CD8-positive, alpha-beta memory T cell (primary cell): ENCODE measurements around the gene CTDNEP1. TPM values are rescaled to one million over a fixed set of nuclear protein-coding genes. Genes with fewer than 3 reads are reported as not detected.
A peak's percentile ranks its signal among the peaks of the same experiment; 100 is the strongest.
"Not testable (repeated sequence)": the region's sequence is repeated elsewhere in the genome, so short reads cannot be mapped to it uniquely, and the experiment has no call there.

Experiments
- CTCF ChIA-PET: fragments of 350-600 bp; sonication (Branson Sonifier 250); formaldehyde crosslinking; loops from one replicate; lab custom pipeline; 2021; ENCODE audit warnings: antibody characterized with exemption; lab: Charles Lee
- POLR2A ChIA-PET: fragments of 350-600 bp; sonication (Branson Sonifier 250); formaldehyde crosslinking; loops from one replicate; lab custom pipeline; 2021; ENCODE audit warnings: antibody characterized with exemption; lab: Charles Lee
- DNase-seq, 5 donors: peaks; one replicate each; pipeline versions ENCODE4 v3.0.0 to v3.0.0-alpha.2; 2020 to 2022; ENCODE audit warnings: mixed read lengths in 1 of 5
- H3K27ac ChIP-seq: one replicate; pipeline ENCODE4 v1.7.0; 2013; ENCODE audit warnings: low read depth, mild to moderate bottlenecking, low read length, moderate library complexity
- H3K27me3 ChIP-seq: 2 replicates; pipeline ENCODE4 v1.7.0; 2013; ENCODE audit warnings: low read length, mild to moderate bottlenecking; ENCODE audit not compliant: insufficient read depth, poor library complexity, severe bottlenecking
- H3K36me3 ChIP-seq: 2 replicates; pipeline ENCODE4 v1.7.0; 2013; ENCODE audit warnings: mild to moderate bottlenecking, low read length, moderate library complexity; ENCODE audit not compliant: insufficient read depth
- H3K4me1 ChIP-seq: 2 replicates; pipeline ENCODE4 v1.7.0; 2013; ENCODE audit warnings: mild to moderate bottlenecking, low read length, moderate library complexity; ENCODE audit not compliant: insufficient read depth
- H3K4me3 ChIP-seq: 2 replicates; pipeline ENCODE4 v1.7.0; 2013; ENCODE audit warnings: mild to moderate bottlenecking, low read length
- H3K9me3 ChIP-seq: 2 replicates; pipeline ENCODE4 v1.7.0; 2013; ENCODE audit warnings: mild to moderate bottlenecking, low read length
- H3K27ac Mint-ChIP-seq, 8 donors: one replicate each; pipeline ENCODE4 v1.8.0; 2020 to 2021; ENCODE audit warnings: mixed read lengths in 8 of 8, mild to moderate bottlenecking in 6 of 8, inconsistent platforms in 3 of 8, moderate library complexity in 3 of 8
- H3K27me3 Mint-ChIP-seq, 2 donors: one replicate each; pipeline ENCODE4 v1.8.0; 2020 to 2021; ENCODE audit warnings: mixed read lengths in 2 of 2, mild to moderate bottlenecking in 1 of 2, moderate library complexity in 1 of 2
- H3K36me3 Mint-ChIP-seq, 3 donors: one replicate each; pipeline ENCODE4 v1.8.0; 2020 to 2021; ENCODE audit warnings: mixed read lengths in 3 of 3, inconsistent platforms in 1 of 3, mild to moderate bottlenecking in 1 of 3
- H3K4me1 Mint-ChIP-seq, 3 donors: one replicate each; pipeline ENCODE4 v1.8.0; 2020 to 2021; ENCODE audit warnings: mixed read lengths in 3 of 3, inconsistent platforms in 1 of 3, mild to moderate bottlenecking in 1 of 3
- H3K4me3 Mint-ChIP-seq, 7 donors: one replicate each; pipeline ENCODE4 v1.8.0; 2020 to 2021; ENCODE audit warnings: mixed read lengths in 7 of 7, mild to moderate bottlenecking in 6 of 7, moderate library complexity in 4 of 7, inconsistent platforms in 2 of 7
- H3K9me3 Mint-ChIP-seq, 5 donors: one replicate each; pipeline ENCODE4 v1.8.0; 2020 to 2022; ENCODE audit warnings: mixed read lengths in 5 of 5, mild to moderate bottlenecking in 3 of 5, moderate library complexity in 2 of 5, inconsistent platforms in 1 of 5
- polyA plus RNA-seq: library from polyadenylated mRNA; unstranded; fragments of 300-500 nt; fragmentation: Illumina TruSeq; gene quantifications from one replicate; pipeline ENCODE4 v1.2.3, GENCODE V29; 2021
- total RNA-seq, 2 experiments: library from RNA; stranded (reverse); gene quantifications; one replicate each; pipeline ENCODE4 v1.2.3, GENCODE V29; 2021

The CTDNEP1 gene
- total and polyA plus RNA-seq, 3 experiments from 2014 or later, result 57.1 to 240 (median 224) TPM

DNA sequence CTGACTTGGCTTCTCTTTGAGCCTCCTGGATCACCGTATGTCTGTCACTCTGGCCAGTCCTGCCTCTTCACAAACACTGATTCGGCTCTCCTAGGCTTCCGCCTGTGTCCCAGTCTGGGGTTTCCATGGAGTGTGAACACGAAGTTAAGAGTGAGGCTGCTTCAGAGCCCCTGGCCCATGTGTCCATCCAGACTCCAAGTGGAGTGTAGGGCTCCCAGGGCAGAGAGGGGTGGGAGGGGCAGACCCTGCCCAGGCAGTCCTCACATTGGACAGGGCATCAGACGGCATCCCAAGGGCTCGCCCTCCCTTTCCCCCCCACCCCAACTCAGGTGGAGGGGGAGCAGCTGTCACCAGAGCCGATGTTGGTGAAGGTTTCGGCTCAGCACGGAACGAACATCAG, 7.7 kb downstream of the CTDNEP1 start:
- not testable (repeated sequence) for H3K27ac ChIP-seq, H3K9me3 ChIP-seq, H3K9me3 Mint-ChIP-seq, DNase-seq, H3K27me3 ChIP-seq, H3K4me3 ChIP-seq
- Histone ChIP-seq H3K4me1 (peaks cover 31% of the 10 kb centered on the region), H3K36me3 (peaks cover 37% of the 10 kb centered on the region)
- peaks cover 42 to 48% (median 45%) of the 10 kb centered on the region in 3 donors for H3K4me1 Mint-ChIP-seq
- H3K36me3 Mint-ChIP-seq, result peaks cover 0 to 67% (median 23%) of the 10 kb centered on the region in 3 donors
- ChIA-PET POLR2A (interaction anchor here (0.6 kb wide), 1 partner anchor 193 kb away, joined by 5 read pairs; no protein-coding TSS in a partner anchor), CTCF (interaction anchor here (2.8 kb wide), 1 partner anchor 52 kb away, joined by 8 read pairs; no protein-coding TSS in a partner anchor)
- H3K4me3 Mint-ChIP-seq, result peak overlapping the region; percentile 32 to 98 (median 80)
- H3K27ac Mint-ChIP-seq, result peak overlapping the region in 3 of 8 donors; percentile 63 to 99 (median 96)
- peaks cover 0 to 11% of the 10 kb centered on the region in 2 donors for H3K27me3 Mint-ChIP-seq

DNA sequence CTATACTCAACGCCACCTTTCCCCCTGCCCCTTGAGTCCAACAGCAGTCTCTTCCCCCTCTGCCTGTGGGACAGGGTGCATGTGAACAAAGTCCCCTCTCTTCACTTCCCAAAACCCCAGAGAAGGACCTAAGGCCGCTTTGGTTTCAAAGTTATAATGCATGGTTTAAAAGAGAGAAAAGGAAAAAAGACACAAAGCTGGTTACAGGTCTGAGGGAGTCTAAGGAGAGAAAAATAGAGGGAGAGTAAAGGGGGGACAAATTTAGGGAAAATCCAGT, 8.1 kb downstream of the CTDNEP1 start:
- peaks cover 0 to 11% of the 10 kb centered on the region in 2 donors for H3K27me3 Mint-ChIP-seq
- ChIA-PET POLR2A (interaction anchor here (0.6 to 2.7 kb wide), 6 partner anchors 8 to 197 kb away, joined by 4 to 13 read pairs (median 6); partner anchors contain the start of genes ACAP1, CTDNEP1, DVL2 and ELP5), CTCF (interaction anchor here (1.2 to 2.8 kb wide), 2 partner anchors 24 to 53 kb away, joined by 6 to 8 read pairs; partner anchors contain the start of genes ACADVL and DLG4)
- H3K36me3 Mint-ChIP-seq, result peaks cover 0 to 69% (median 23%) of the 10 kb centered on the region in 3 donors
- no peaks in the 10 kb centered on the region for H3K27me3 ChIP-seq
- peak overlapping the region; percentile 78 for H3K4me3 ChIP-seq
- no peaks in the 10 kb centered on the region for H3K9me3 ChIP-seq
- peak overlapping the region; percentile 76 to 98 (median 94) for H3K4me3 Mint-ChIP-seq
- peak overlapping the region; percentile 77 to 99 (median 96) for H3K27ac Mint-ChIP-seq
- peak overlapping the region; percentile 69 for H3K27ac ChIP-seq
- peaks cover 37 to 44% (median 40%) of the 10 kb centered on the region in 3 donors for H3K4me1 Mint-ChIP-seq
- peaks cover 37% of the 10 kb centered on the region for H3K36me3 ChIP-seq
- DNase-seq, result no peak
- H3K4me1 ChIP-seq, result peaks cover 29% of the 10 kb centered on the region
- peaks cover 0 to 3% (median 0%) of the 10 kb centered on the region in 5 donors for H3K9me3 Mint-ChIP-seq

DNA sequence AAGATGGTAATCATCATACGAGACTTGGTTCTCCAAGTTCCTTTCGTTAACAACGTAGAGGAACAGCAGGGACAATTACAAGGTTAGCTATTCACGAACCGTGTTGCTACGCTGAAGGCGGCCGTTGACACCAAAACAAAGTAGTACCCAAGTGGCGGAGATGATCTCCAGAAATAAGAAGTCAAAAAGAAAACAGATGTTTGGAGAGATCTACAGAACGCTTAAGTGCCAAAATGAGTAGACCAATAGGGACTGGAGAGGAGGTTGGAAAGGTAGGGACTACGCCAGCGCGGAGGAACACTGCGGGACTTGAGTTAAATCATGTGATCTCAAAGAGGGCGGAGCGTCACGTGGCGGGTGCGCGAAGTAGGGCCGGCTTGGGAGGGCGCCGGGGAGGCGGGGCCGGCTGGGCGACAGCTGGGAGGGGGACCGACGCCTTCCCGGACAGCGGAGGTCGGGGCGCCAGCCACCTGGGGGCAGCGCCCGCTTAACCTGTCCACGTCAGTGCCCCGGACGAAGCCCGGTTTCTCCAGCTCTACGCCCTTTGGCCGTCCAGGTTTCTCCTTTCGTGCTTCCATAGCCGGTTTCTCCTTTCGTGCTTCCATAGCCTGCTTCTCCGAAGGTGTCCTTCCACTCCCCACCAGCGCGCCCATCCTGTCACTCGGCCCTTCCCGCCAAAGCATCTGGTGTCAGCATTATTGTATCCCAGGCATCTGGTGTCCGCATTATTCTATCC, 8.6 kb downstream of the CTDNEP1 start:
- H3K27ac ChIP-seq, result peak overlapping the region; percentile 69
- Mint-ChIP-seq H3K4me3 (peak overlapping the region; percentile 93 to 98 (median 96)), H3K27ac (peak overlapping the region; percentile 96 to 100 (median 99)), H3K27me3 (peaks cover 0 to 11% of the 10 kb centered on the region in 2 donors), H3K36me3 (peaks cover 0 to 70% (median 23%) of the 10 kb centered on the region in 3 donors), H3K9me3 (peaks cover 0 to 3% (median 0%) of the 10 kb centered on the region in 5 donors), H3K4me1 (peaks cover 37 to 43% (median 39%) of the 10 kb centered on the region in 3 donors)
- peak overlapping the region; percentile 78 for H3K4me3 ChIP-seq
- peak; percentile 91 to 96 (median 94) for DNase-seq
- CTCF ChIA-PET, result interaction anchor here (0.6 to 2.8 kb wide), 10 partner anchors 8 to 609 kb away, joined by 3 to 8 read pairs (median 3); partner anchors contain the start of genes ACADVL, CLDN7, CTDNEP1 and DLG4
- H3K36me3 ChIP-seq, result peaks cover 37% of the 10 kb centered on the region
- POLR2A ChIA-PET, result interaction anchor here (0.5 to 2.7 kb wide), 11 partner anchors 8 to 230 kb away, joined by 3 to 13 read pairs (median 6); partner anchors contain the start of genes ACADVL, ACAP1, CTDNEP1 and DLG4
- no peaks in the 10 kb centered on the region for H3K9me3 ChIP-seq
- H3K27me3 ChIP-seq, result no peaks in the 10 kb centered on the region
- H3K4me1 ChIP-seq, result peaks cover 29% of the 10 kb centered on the region

DNA sequence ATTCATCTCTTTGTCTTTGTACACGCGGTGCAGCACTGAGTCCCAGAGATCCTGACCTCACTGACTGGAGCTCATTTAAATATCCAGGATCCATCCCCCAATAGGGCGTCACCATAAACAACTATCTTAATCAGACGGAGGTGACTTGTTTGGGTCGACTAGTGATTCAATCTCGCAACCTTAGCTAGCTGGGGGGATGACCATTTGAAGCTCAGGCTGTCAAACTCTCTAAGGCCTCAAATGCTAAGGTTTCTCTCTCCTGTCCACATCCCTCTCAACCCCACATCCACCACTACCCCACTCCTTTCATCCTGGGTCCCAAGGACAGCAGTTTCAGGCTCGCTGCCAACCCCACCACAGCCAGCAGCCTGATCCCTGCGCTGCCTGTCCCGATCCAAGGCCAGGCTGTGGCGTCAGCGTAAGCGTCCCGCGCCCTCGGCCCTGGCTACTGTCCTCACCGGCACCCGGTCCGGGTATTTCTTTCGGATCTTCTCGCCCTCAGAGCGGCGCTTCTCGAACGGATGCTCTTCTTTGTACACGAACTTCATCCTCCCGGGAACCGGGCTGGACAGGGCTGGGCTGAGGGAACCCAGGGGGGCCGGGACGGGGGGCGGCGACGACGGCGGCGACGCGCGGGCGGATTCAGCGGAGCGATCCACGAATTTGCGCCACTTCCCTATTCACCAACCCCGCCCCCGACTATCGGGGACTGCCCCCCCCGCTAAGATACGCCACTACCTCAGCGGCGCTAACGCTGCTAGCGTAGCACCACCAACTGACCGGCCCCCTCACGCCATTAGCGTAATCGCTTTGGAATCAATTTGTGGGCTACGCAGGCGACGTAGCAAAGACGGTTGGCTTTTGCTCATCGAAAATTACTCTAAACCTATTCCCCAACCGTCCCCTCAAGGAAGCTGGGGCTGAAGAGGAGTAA, 9.5 kb downstream of the CTDNEP1 start, which contains the start of gene GABARAP:
GABARAP (minus strand) TSS at position 667 of the 934 bp plus-strand sequence; CDS start at position 548, 119 bp downstream.
- POLR2A ChIA-PET, result interaction anchor here (1.0 to 4.3 kb wide), 10 partner anchors 8 to 206 kb away, joined by 4 to 16 read pairs (median 8); partner anchors contain the start of genes ACADVL, ACAP1, CTDNEP1 and DLG4
- peaks cover 0 to 71% (median 22%) of the 10 kb centered on the region in 3 donors for H3K36me3 Mint-ChIP-seq
- DNase-seq, result peak; percentile 88 to 94 (median 90)

DNA sequence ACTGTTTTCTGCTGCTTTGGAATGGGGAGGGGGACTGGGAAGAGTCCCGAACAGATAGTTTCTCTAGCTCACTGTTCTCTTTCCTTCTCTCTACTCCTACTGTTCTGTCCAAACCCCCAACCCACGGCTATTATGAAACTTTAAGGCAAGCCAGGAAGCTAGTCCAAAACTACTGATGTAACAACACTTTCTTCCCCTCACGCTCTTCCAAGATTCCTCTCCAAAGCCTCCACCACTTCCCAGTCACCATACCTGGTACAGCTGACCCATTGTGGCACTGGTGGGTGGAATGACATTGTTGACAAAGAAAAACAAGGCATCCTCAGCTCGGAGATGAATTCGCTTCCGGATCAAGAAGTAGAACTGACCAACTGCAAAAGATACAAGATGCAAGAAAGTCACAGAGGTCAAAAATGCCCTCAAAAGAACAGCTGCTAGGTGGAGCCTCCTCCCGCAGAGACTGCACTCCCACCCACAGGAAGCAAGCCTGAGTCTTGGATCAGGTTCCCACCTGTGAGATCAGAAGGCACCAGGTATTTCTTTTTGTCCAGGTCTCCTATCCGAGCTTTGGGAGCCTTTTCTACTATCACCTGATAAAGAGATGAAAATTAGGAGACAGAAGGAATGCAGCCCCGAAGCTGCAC, 10.3 kb downstream of the CTDNEP1 start:
- no peak for DNase-seq

More for the DNA sequence above, 9.5 kb downstream of the CTDNEP1 start, which contains the start of gene GABARAP:
- peak within 1 kb of the TSS; percentile 78 for H3K4me3 ChIP-seq
- Mint-ChIP-seq H3K27ac (peak within 1 kb of the TSS; percentile 96 to 100 (median 99)), H3K4me3 (peak within 1 kb of the TSS; percentile 93 to 98 (median 96)), H3K27me3 (peaks cover 0 to 11% of the 10 kb centered on the region in 2 donors), H3K4me1 (peaks cover 41 to 48% (median 43%) of the 10 kb centered on the region in 3 donors), H3K9me3 (peaks cover 0 to 3% (median 0%) of the 10 kb centered on the region in 5 donors)
- H3K36me3 ChIP-seq, result peaks cover 35% of the 10 kb centered on the region
- H3K27me3 ChIP-seq, result no peaks in the 10 kb centered on the region
- no peaks in the 10 kb centered on the region for H3K9me3 ChIP-seq
- H3K4me1 ChIP-seq, result peaks cover 35% of the 10 kb centered on the region
- peak within 1 kb of the TSS; percentile 69 for H3K27ac ChIP-seq
- CTCF ChIA-PET, result interaction anchor here (0.6 to 2.8 kb wide), 12 partner anchors 9 to 610 kb away, joined by 3 to 13 read pairs (median 3); partner anchors contain the start of genes ACADVL, CLDN7, CTDNEP1 and DLG4

DNA sequence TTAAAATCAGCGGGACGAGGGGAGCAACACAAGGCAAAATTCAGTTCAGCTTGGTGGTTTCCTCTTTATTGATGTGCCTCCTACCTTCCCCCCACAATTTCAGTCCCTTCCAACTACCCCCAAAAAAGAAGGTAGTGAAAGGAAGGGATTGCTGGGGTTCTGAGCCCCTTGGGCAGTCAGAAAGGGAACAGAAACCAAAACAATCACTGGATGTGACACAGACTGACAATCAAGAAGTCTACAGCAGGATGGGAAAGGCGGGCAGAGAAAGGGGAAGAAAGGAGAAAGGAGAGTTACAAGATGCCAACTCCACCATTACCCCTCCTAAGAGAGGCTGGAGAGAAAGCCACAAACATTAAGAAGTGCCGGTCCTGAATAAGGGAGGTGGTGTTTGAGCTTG, 11.2 kb downstream of the CTDNEP1 start:
- Mint-ChIP-seq H3K27ac (peak overlapping the region in 7 of 8 donors; percentile 88 to 100 (median 99)), H3K4me1 (peaks cover 42 to 57% (median 47%) of the 10 kb centered on the region in 3 donors), H3K9me3 (peaks cover 0 to 3% (median 0%) of the 10 kb centered on the region in 5 donors), H3K4me3 (peak overlapping the region; percentile 93 to 99 (median 96)), H3K36me3 (peaks cover 0 to 73% (median 23%) of the 10 kb centered on the region in 3 donors), H3K27me3 (peaks cover 0 to 11% of the 10 kb centered on the region in 2 donors)
- Histone ChIP-seq H3K4me3 (no peak overlapping the region), H3K9me3 (no peaks in the 10 kb centered on the region), H3K27ac (no peak overlapping the region), H3K36me3 (peaks cover 26% of the 10 kb centered on the region), H3K27me3 (no peaks in the 10 kb centered on the region), H3K4me1 (peaks cover 35% of the 10 kb centered on the region)
- POLR2A ChIA-PET, result interaction anchor here (0.7 to 4.3 kb wide), 4 partner anchors 11 to 343 kb away, joined by 3 to 31 read pairs (median 10); partner anchors contain the start of genes ACADVL, CTDNEP1, DLG4 and ELP5
- CTCF ChIA-PET, result interaction anchor here (1.2 to 2.6 kb wide), 2 partner anchors 9 to 20 kb away, joined by 5 to 13 read pairs; partner anchors contain the start of genes ACADVL and DLG4
- no peak for DNase-seq

More for the DNA sequence above, 10.3 kb downstream of the CTDNEP1 start:
- POLR2A ChIA-PET, result interaction anchor here (1.5 to 4.3 kb wide), 4 partner anchors 10 to 95 kb away, joined by 4 to 16 read pairs (median 10); partner anchors contain the start of genes ACAP1, CTDNEP1, ELP5 and NEURL4
- peaks cover 26% of the 10 kb centered on the region for H3K36me3 ChIP-seq
- peak overlapping the region; percentile 93 to 98 (median 96) for H3K4me3 Mint-ChIP-seq
- peaks cover 35% of the 10 kb centered on the region for H3K4me1 ChIP-seq
- peaks cover 0 to 3% (median 0%) of the 10 kb centered on the region in 5 donors for H3K9me3 Mint-ChIP-seq
- peaks cover 0 to 71% (median 20%) of the 10 kb centered on the region in 3 donors for H3K36me3 Mint-ChIP-seq
- no peaks in the 10 kb centered on the region for H3K9me3 ChIP-seq
- peak overlapping the region; percentile 96 to 100 (median 99) for H3K27ac Mint-ChIP-seq
- CTCF ChIA-PET, result interaction anchor here (1.1 to 2.6 kb wide), 3 partner anchors 21 to 195 kb away, joined by 3 to 13 read pairs (median 3); partner anchors contain the start of genes ACADVL, CLDN7 and DLG4
- peaks cover 43 to 50% (median 47%) of the 10 kb centered on the region in 3 donors for H3K4me1 Mint-ChIP-seq
- peaks cover 0 to 11% of the 10 kb centered on the region in 2 donors for H3K27me3 Mint-ChIP-seq
- H3K4me3 ChIP-seq, result peak overlapping the region; percentile 78
- H3K27me3 ChIP-seq, result no peaks in the 10 kb centered on the region
- H3K27ac ChIP-seq, result peak overlapping the region; percentile 69
